LNCaP clone FGC (cell line): ENCODE measurements around the gene ACSL3.
"Not testable (repeated sequence)": the region's sequence is repeated elsewhere in the genome, so short reads cannot be mapped to it uniquely, and the experiment has no call there.

ENCODE experiments used
- DNase-seq: peaks from one replicate; pipeline ENCODE4 v3.0.0-alpha.2; 2011; ENCODE audit warnings: low read depth
- H3K4me3 ChIP-seq: 2 replicates; pipeline ENCODE4 v1.5.1; 2011; ENCODE audit warnings: mild to moderate bottlenecking, low read depth, low read length, control low read depth
- CTCF ChIP-seq: IDR thresholded peaks from 2 replicates; pipeline ENCODE4 v1.5.1; 2012; ENCODE audit warnings: mild to moderate bottlenecking; ENCODE audit not compliant: control insufficient read depth, insufficient read depth; ENCODE audit errors: extremely low read depth

Gene ACSL3

GRCh38 chr2:222979484-222979883, 118.6 kb downstream of the ACSL3 start:
- no peak overlapping the region for H3K4me3 ChIP-seq
- TF ChIP-seq CTCF, result no peak
- DNase-seq, result no peak

DNA sequence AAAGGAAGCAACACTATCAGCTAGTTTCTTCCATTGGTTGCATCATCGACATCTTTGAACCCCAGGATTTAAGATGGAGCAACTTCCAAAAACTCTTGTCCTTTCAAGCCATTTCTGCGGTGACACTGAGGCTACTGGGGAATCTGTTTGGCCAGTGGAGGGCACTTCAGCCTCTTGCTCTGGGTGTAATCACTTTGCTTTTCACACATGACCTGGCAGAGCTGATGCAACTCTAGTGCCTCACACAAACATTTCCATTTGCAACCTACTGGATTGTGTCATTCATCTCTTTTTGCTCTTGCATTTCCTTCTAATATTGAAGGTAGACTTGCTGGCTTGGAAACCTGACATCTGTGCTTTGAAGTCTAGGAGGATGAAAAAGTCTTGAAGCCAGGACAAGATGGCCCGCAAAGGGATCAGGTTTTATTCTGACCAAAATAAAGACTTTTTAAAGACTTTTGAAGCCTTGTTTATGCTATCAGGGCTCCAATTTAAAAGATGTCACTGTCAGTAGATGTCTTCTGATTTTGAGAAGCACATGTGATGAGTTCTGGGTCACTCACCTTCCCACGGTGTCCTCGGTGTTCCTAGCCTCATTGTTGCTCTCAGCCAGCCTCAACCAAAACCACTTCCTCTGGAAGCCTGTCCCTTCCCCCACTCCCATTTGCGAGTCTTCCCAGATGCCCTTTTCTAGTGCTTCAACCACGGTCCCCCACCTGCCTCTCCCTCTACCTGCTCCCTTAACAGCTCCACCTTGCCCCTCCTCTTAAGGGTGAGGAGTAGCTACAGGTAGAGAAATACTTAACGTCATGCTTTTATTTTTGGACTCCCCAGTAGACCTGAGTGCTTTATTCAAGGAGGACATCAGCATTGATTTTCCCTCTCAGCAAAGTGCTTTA, 121.4 kb downstream of the ACSL3 start:
- H3K4me3 ChIP-seq, result no peak overlapping the region
- peak; percentile 75 for TF ChIP-seq CTCF
- DNase-seq, result peak; percentile 32

DNA sequence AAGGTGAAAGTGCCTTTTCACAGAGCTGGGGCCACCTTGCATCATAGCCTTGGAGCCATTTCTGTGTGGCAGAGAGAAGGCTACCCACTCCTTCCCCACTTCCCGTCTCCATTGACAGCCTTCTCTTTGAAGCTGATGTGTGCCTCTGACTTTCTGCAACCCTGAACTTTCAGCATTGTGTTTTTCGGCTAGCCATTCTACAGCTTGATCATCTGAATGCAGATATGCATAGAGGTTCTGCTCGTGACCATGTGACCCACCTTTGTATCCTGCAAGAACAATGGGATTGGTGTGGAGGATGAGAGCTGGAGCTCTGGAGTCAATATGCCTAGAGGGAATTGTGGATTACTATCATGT, 122.1 kb downstream of the ACSL3 start:
- no peak for DNase-seq
- TF ChIP-seq CTCF, result no peak
- no peak overlapping the region for H3K4me3 ChIP-seq

DNA sequence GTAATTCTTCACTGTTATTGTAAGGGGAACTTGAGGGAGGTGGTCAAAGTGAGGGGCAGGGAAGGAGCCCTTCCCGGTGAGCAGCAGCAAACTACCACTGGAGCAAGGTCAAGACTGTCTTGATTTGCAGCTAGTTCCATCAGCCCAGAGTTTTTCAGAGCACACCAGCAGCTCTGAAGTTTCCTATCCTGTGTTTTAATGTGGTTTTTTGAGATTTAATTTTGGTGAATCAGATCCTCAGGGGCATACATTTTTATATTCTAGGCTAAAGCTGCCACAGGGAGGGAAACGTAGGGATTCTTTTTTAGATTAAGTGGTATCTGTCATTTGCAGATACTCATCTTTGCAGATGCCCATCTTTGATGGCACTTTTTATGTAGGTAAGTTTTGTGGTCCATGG, 124.1 kb downstream of the ACSL3 start:
- no peak for DNase-seq

GRCh38 chr2:222989431-222989830, 128.6 kb downstream of the ACSL3 start:
- no peak for DNase-seq
- H3K4me3 ChIP-seq, result no peak overlapping the region
- TF ChIP-seq CTCF, result no peak

More for the DNA sequence above, 124.1 kb downstream of the ACSL3 start:
- no peak overlapping the region for H3K4me3 ChIP-seq
- TF ChIP-seq CTCF, result no peak

- H3K4me3 ChIP-seq, DNase-seq: not testable (repeated sequence)
Observed at GRCh38 chr2:222990206-222990605, 129.4 kb downstream of the ACSL3 start.

- no peak overlapping the region for H3K4me3 ChIP-seq
- no peak for DNase-seq
- TF ChIP-seq CTCF, result no peak
Observed at GRCh38 chr2:222992137-222992536, 131.3 kb downstream of the ACSL3 start.
